Astrocyte of the hippocampus (primary cell): Measurements from ENCODE around the gene ADCY1.
"Not testable (repeated sequence)": the region's sequence is repeated elsewhere in the genome, so short reads cannot be mapped to it uniquely, and the experiment has no call there.

Source experiments
- DNase-seq: peaks from one replicate; pipeline ENCODE4 v3.0.0; 2011; ENCODE audit warnings: low read depth, low spot score

ADCY1 gene

DNA sequence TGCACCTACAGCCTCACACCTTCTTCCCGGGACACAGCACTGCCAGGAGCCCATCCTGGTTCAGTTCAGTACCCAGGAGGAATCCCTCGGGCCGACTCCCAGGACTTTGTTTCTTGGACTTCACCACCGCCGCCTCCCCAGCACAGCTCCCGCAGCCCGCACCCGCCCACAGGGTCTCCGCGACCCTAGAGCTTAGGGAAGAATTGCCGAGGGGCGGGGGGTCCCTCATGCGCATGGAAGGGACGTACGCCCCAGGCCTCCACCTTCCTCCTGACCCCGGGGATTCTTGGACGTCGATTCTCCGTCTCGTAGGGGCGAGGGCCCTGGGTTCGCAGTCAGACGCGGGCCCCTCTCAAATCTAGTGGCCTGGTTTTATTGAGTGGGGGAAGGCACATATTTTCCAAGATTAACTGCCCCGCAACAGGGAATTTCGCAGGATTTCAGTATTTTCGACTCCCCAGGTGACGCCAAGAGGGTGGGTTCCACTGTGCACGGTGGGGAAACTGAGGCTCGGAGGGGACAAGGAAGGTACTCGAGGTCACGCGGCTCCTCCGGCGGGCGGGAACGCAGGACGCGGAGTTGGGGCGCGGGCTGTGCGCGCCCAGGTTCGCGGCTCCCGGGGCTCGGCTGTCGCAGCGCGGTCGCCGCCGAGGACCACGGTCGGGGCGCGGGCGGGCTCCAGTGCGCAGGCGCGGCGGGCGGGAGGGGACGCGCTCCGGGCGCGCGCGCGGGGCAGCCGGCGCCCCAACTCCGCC, at the start of gene ADCY1:
ADCY1 (plus strand) TSS at position 708 of the 755 bp plus-strand sequence. CDS start 176 bp downstream, outside the sequence.
- DNase-seq: peak; percentile 23

DNA sequence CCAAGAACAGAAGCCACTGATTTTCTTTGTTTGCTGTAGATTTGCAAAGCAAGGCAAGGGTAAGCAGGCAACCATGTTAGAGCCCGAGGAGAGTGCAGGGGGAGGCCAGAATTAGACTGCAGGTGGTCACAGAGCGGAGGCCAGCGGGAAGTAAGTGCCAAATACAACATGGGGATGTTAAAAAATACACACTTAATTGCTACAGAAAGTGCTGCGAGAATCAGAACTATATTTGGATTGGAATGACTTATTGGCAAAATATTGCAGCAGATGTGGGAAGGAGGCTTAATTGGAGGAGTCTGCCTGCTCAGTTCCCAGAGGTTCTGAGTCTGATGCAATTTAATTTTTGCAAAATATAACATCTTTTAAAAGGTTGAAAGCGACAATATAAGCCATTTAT, 49.7 kb upstream of the ADCY1 start:
- no peak for DNase-seq

DNA sequence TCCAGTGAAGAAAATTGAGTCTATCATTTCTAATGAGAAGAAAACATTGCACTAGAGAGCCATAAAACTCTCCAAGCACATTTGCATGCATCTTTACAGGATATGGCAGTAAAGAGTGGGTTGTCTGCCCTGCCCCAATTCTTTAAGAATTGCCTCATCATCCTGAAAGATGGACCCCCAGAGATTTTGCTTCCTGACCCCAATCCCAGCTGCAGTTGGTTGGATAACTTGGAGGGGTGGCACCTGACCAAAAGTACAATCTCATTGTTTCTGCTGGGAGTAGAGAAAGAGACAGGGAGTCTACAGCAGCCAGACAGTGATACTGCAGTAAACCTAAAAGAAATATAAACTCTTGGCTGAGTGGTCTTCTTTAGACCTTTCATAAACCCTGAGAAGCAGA, 49.1 kb upstream of the ADCY1 start:
- DNase-seq: no peak

DNA sequence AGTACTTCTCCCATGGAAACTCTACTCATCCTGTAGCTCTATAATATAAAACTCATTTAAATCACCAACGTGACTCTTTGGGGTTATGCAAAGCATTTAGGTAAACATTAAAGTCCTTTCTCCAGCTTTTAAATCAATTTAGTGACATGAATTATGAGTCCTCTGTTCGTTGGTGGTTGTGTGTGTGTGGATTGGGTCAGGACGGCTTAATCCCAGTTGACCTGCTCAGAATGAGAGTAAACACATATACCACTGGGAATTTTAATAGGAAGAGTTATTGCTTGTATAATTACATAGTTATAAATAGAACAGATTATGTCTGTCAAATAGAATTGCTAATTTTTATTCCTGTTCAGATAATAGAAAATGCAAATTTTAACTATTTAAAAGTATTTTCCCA, 30.7 kb upstream of the ADCY1 start:
- DNase-seq: no peak

DNA sequence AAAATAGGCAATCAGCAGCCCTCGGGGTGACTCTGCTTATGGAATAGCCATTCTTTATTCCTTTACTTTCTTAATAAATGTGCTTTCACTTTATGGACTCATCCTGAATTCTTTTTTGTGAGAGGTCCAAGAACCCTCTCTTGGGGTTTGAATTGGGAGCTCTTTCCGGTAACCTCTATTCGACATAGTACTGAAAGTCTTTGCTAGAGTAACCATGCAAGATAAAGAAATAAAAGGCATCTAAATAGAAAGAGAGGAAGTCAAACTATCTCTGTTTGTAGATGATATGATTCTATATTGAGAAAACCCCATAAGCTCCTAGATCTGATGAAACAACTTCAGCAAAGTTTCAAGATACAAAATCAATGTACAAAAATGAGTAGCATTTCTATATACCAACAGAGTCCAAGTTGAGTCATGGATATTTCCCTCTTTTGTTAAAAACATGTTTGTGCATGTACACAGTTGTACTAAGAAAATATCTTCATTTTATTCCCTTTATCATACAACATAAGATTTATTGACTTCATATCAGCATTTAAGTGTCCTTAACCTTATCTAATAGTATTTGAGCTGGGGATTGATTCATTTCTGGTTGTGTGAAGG, 29.0 kb upstream of the ADCY1 start:
- DNase-seq: not testable (repeated sequence)

DNA sequence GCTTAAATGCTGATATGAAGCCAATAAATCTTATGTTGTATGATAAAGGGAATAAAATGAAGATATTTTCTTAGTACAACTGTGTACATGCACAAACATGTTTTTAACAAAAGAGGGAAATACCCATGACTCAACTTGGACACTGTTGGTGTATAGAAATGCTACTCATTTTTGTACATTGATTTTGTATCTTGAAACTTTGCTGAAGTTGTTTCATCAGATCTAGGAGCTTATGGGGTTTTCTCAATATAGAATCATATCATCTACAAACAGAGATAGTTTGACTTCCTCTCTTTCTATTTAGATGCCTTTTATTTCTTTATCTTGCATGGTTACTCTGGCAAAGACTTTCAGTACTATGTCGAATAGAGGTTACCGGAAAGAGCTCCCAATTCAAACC, 25.3 kb upstream of the ADCY1 start:
- DNase-seq: not testable (repeated sequence)

DNA sequence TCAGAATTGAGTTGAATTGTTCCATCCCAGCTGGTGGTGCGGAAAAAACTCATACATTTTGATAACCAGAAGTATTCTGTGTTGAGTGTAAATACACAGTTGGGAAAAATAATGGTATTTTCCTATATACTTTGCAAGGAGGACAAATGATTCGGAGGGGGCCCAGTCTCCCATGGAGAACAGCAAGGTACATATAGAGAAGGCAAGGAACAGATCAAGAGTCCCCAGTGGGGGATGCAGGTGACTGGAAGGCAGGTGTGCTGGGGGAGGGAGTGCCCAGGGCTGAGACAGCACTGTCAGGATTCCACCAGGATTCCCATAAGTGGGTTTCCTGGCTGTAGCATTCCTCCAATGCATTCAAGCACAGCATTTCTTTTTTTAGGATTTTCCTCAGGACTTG, 10.8 kb upstream of the ADCY1 start:
- no peak for DNase-seq

DNA sequence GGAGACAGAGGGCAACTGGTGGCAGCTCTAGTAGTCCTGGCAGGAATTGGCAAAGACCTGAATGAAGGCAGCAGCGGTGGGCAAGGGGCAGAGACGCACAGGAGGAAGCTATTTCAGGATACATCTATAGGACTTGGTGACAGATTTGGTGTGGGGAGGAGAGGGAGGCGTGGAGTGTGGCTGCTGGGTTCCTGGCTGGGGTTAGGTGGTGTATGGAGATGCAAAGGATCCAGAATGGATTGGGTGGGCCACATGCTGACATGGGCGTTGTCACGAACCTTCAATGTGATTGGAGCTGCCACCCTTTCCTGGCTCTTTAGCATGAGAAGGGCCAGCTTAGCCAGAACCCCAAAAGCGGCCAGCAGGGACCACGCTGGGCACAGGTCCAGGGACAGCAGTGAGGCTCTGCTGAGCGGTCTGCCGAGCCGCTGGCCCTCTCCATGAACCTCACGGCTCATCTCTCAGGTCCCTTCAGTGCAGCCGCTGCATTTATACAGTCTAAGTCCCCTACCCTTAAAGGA, 10.2 kb upstream of the ADCY1 start:
- DNase-seq: no peak

DNA sequence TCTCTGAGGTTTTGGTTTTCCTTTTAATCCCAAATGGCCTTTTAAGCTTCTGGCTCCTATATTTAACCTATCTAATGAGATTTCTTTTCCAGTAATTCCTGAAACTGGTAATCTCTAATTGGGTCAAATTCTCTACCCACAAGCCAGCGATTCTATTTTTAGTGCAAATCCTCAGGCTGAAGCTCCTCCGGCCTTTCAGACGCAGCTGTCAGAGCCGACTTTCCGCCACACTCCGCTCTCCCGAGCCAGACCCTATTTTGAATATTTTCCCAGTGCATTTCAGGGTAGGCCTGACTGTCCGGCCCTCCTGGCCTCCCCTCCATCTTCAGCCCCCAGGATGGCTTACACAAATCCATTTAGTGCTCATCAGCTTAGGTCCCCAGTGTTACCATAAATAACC, 9.7 kb upstream of the ADCY1 start:
- no peak for DNase-seq

DNA sequence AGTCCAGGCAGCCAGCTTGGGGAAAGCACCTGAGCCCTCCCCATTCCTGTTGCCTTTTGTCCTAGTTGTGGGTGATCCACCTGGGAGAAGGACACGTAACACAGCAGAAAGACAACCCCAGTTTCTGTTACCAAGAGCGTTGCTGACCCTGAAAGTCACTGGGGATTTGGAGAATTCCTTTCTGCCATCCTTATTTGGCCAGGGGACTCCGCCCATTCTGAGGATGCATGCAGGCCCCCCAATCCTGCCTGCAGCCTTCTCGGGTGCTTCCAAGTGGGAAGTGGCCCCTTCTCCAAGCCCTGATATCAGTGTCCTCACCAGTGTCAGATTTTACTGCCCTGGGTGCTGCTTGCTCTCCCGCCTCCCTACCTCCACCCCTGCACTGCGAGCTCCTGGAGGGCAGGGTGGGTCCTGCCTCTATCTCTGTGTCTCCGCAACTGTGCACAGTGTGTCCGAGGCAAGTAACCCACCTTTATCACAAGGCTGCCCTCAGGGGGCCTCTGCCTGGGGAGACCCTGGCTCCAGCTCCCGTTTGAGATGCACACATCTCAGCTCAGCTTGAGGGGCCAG, 9.2 kb upstream of the ADCY1 start:
- no peak for DNase-seq

DNA sequence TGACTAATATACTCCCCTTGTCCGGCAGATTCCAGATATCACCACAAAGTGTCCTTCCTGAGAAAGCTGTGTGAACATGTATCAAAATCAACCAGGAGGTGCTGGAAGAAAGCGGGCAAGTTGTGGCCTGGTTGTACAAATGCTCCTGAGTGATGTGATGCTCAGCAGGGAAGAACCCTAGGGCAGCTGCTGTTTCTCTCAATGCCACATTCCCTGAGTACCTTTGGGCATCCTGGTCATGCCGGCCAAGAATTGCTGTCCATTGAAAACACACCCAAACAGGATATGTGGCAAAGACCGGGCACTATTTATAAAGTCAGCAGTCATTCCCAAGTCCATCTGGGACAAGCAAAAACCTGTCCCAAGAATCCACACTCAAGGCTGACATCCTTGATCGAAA, 7.8 kb upstream of the ADCY1 start:
- no peak for DNase-seq

DNA sequence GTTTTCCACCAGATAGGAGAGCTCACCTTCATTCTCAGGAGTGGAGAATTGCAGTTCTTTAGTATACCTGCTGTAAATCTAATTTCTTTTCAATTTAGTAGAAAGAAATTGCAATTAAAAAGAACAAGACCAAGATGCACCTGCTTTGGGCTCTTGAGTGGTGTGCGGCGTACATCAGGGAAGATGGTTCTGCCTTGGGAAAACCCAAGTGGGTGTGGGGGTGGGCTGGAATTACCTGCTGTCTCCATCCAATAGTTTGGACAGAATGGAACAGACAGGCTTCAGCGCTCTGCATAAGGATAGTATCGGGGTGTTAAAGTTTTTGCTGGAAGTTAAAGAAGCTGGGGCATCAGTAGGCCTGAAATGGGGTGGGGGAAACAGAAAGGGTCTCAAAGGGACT, 7.2 kb upstream of the ADCY1 start:
- DNase-seq: no peak

DNA sequence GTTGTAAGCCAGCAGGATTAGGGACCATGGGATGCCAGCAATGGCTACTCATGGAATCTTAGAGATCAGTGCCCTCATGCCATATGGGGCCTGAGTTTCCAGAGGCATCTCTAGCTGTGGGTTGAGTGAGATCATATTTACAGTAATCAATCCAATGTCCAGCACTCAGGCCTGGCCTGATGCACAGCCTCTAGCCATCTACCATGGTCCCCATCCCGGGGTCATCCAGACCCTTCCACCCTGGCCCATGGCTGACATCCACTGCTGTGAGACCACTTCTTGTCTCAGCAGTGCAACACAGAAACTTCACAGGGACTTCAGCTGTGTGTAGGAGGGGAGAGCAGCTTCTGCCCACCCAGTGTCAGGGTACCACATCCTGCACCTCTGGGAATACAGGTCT, 6.5 kb upstream of the ADCY1 start:
- no peak for DNase-seq

DNA sequence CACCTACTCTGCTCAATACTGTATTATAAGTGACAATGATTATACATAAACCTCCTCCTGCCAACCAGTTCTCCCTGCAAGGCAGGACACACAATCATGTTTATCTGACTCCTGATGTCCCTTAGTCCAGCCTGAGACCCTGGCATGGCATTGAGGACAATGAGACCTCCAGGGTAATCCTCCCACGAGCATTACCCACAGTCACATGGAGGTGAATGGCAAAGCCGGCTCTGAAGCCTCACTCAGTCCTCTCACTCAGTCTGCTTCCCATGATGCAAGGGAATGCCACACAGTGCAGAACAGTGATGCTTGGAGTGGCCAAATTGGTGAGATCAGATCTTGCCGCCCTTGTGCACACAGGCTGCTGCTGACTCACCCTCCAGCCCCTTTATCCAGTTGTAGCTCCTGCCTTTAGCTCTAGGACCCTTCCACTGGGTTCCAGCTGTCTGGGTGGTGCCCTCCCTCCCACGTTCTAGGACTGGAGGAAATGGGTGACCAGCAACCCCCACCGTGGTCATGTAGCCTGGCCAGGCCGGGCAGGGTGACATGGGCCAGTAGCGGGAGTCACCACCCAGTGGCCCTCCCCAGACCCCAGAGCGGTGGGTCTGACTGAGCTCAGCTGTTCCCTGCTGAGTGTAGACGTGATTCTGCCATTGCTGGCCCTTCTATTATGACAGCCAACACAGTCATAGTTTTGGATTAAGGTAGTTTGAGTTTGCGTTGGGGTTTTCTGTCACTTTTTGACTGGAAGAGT, 5.5 kb upstream of the ADCY1 start:
- no peak for DNase-seq

DNA sequence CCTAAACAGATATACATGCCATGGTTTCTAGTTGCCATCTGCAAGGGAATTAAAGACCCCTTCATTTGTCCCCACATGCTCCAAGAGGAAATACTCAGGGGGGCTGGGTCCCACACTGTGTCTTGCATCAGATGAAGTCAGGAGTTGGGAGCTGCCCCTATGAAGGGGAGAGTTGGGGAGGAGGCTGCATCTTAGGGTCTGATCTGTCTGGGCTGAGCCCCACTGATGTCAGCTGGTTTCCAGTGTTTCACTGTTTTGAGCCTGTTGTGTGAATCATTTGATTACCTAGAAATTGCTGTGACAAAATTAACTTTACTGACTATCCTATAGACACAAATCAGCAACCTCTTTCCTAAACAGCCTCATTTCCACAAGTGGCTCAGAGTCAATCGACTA, 4.9 kb upstream of the ADCY1 start:
- DNase-seq: no peak

DNA sequence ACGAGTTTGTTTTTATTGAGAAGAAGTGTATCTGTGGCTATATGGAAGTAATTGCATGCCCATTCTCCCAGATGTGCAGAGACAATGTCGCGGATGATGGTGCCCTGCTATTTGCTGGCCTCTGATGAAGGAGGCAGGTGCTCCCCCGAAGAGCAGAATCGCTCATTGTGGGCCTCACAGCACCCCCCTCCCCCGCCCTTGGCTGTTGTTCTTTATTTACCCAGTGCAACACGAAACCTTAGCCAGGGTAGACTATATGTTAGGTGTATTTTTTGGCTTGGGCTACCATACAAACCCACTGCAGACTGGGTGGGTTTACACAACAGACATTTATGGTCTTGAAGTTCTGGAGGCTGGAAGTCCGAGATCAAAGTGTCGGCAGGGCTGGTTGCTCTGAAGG, 3.4 kb upstream of the ADCY1 start:
- no peak for DNase-seq

DNA sequence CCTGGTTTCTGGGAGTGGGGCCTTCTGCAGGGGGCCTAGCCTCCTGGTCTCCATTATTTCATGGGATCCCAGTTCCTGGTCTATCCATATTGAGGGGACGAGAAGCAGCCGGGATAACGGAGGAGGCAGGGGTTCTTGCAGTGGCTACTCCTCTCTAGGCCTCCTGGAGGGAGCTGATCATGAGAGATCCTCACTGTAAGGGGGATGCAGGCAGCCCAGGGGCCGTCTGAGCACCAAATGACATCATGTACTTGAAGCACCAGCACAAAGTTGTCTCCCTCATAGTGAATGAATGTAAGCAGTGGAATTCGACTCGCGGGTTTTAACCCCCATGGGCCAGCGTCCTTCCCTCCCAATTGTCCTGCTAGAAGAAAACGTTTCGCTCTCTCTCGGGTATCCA, 964 bp upstream of the ADCY1 start:
- DNase-seq: no peak

DNA sequence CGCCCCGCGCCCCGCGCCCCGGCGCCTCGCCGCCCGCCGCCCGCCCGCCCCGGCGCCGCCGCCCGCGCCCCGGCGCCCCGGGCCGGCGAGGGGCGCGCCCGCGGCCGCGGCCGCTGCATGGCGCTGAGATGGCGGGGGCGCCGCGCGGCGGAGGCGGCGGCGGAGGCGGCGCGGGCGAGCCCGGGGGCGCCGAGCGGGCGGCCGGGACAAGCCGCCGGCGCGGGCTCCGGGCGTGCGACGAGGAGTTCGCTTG, 174 bp downstream of the ADCY1 start:
- DNase-seq: no peak

DNA sequence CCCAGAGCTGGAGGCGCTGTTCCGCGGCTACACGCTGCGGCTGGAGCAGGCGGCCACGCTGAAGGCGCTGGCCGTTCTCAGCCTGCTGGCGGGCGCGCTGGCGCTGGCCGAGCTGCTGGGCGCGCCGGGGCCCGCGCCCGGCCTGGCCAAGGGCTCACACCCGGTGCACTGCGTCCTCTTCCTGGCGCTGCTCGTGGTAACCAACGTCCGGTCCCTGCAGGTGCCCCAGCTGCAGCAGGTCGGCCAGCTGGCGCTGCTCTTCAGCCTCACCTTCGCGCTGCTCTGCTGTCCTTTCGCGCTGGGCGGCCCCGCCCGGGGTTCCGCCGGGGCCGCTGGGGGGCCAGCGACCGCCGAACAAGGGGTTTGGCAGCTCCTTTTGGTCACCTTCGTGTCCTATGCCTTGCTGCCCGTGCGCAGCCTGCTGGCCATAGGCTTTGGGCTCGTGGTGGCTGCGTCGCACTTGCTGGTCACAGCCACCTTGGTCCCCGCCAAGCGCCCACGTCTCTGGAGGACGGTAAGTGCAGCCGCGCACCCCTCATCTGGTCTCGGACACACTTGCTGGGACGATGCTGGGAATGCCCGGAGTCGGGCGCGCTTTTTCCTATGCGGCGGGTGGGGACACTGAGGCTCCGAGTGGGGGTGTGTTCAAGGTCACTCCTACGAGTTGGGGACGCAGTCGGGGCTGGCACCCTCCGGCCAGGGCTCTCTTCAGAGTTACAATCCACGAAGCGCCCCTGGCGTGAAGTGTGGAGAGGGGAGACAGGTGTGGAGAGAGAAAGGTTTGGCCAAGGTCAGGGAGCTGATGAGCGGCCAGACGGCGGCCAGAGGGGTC, 717 bp downstream of the ADCY1 start:
- DNase-seq: peak; percentile 79

DNA sequence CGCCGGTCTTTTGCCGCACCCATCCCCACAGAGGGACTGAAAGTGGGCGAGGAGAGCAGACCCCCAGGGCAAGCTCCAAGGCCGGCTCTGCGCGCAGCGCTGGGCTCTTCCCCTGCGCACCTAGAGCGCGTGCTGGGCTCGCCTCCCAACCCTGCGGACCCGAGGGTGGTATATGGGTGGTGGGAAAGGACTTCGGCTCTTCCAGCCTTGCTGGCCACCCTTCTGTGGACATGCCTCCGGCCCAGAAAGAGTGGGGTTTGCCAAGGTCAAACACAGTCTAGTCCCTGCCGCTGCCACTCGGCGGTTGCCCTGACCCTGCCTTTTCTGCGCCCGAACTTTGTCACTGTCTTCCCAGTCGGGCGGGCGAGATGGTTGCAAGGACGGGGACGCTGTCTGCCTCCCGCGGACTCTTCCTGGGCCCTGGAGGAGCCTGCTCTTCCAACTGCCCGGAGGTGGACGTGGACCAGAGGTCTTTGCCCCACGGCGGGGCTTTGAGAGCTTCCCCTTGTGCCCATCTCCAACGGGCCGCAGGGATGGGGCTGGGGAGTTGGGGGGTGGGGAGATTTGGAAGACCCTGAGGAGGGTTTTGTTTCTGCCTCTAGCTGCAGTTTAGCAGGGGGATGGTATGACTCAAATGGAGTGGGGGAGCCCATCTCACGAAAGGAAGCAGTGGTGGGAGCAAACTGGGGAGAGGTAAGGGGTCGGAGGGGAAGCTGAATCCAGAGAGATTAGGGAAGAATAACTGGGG, 1.5 kb downstream of the ADCY1 start:
- no peak for DNase-seq
